Spleen (tissue), 11 donors: Measurements from ENCODE around the gene SULT1B1. TPM values are rescaled to one million over a fixed set of nuclear protein-coding genes. Genes with fewer than 3 reads are reported as not detected.

Source experiments
- DNase-seq: peaks from one replicate; pipeline ENCODE4 v3.0.0-alpha.2; 2020
- H3K27ac ChIP-seq, 8 donors: fragments of 200-600 bp; sonication (generic) in 7 of 8; 1 replicate in 4 of 8; 2 replicates in 4 of 8; pipeline versions ENCODE4 v1.5.0 to v1.8.0; 2016 to 2021; ENCODE audit warnings: inconsistent platforms in 4 of 8, mild to moderate bottlenecking in 4 of 8, moderate library complexity in 1 of 8
- H3K27me3 ChIP-seq, 7 donors: fragments of 200-600 bp; sonication (generic) in 6 of 7; replicated peaks in 1 of 7; 1 replicate in 4 of 7; 2 replicates in 3 of 7; pipeline versions ENCODE4 v1.5.0 to v1.8.0; 2016 to 2021; ENCODE audit warnings: inconsistent platforms in 3 of 7, mild to moderate bottlenecking in 1 of 7
- H3K36me3 ChIP-seq, 6 donors: fragments of 200-600 bp; sonication (generic) in 5 of 6; 1 replicate in 4 of 6; 2 replicates in 2 of 6; pipeline versions ENCODE4 v1.5.0 to v1.8.0; 2016 to 2021; ENCODE audit warnings: inconsistent platforms in 2 of 6
- H3K4me1 ChIP-seq, 6 donors: fragments of 200-600 bp; sonication (generic) in 5 of 6; 1 replicate in 3 of 6; 2 replicates in 3 of 6; pipeline versions ENCODE4 v1.5.0 to v1.8.0; 2016 to 2021; ENCODE audit warnings: inconsistent platforms in 3 of 6
- H3K4me3 ChIP-seq, 8 donors: fragments of 200-600 bp; sonication (generic) in 7 of 8; 1 replicate in 4 of 8; 2 replicates in 4 of 8; pipeline versions ENCODE4 v1.5.0 to v1.8.0; 2016 to 2021; ENCODE audit warnings: inconsistent platforms in 4 of 8, mild to moderate bottlenecking in 4 of 8, moderate library complexity in 2 of 8
- H3K9me3 ChIP-seq, 8 donors: fragments of 200-600 bp; sonication (generic) in 7 of 8; 1 replicate in 4 of 8; 2 replicates in 4 of 8; pipeline versions ENCODE4 v1.5.0 to v1.8.0; 2016 to 2021; ENCODE audit warnings: inconsistent platforms in 4 of 8
- CTCF ChIP-seq, 11 experiments: fragments of 200-600 bp in 7 of 11; fragments of 450-650 bp in 4 of 11; sonication (generic) in 4 of 11; IDR thresholded peaks in 8 of 11; conservative IDR thresholded peaks in 3 of 11; 1 replicate in 7 of 11; 2 replicates in 4 of 11; pipeline versions ENCODE4 v1.4.0 to v1.8.0; 2016 to 2021; ENCODE audit warnings: antibody characterized with exemption in 11 of 11, inconsistent platforms in 4 of 11, mild to moderate bottlenecking in 1 of 11
- POLR2A ChIP-seq, 3 donors: fragments of 450-650 bp; IDR thresholded peaks; one replicate each; pipeline ENCODE4 v1.5.1; 2017; ENCODE audit warnings: antibody characterized with exemption in 3 of 3, mild to moderate bottlenecking in 1 of 3
- POLR2AphosphoS5 ChIP-seq, 3 donors: sonication (generic); formaldehyde crosslinking; IDR thresholded peaks; one replicate each; pipeline ENCODE4 v1.5.1; 2017; ENCODE audit warnings: antibody characterized with exemption in 3 of 3
- WGBS, 5 donors: extraction: QIAGEN DNeasy Blood & Tissue Kit in 3 of 5; methylation state at CpG; one replicate each; pipeline versions ENCODE4 v1.1.5 to v1.1.7; 2013 to 2018; 5-methylcytosine and 5-hydroxymethylcytosine counted together
- intact Hi-C: fragments of 100-400 bp; cut with DNase I; formaldehyde crosslinking; loops from one replicate; pipeline ENCODE4 v1.15.0; 2023; ENCODE audit warnings: low total_unique reads
- polyA plus RNA-seq, 3 donors: library from polyadenylated mRNA; stranded (reverse); fragments of 200-250 nt; gene quantifications; one replicate each; pipeline ENCODE4 v1.2.1, GENCODE V29; 2013
- total RNA-seq, 7 donors: library from RNA; depleted of rRNA in 3 of 7; stranded (reverse); fragments of >200 nt in 3 of 7; fragmentation: NEBNext Ultra II Directional in 4 of 7; extraction: Animal tissue kit (Norgen Biotek cat#: 25700) in 4 of 7; gene quantifications; one replicate each; pipeline versions ENCODE4 v1.1.0 to v1.2.1, GENCODE V29; 2016 to 2021
- donor health status: healthy with polysubstance abuse.
- donor health status: DM: no; HTN: no; CAD: no; lungs with moderate emphysema.
- donor health status: DM: no; HTN: no; CAD: no.
- donor health status: Bipolar disorder and iron deficiency.
- donor health status: healthy.
- donor health status: DM: no; HTN: no; CAD: no.
- donor health status: DM: yes; HTN: yes; CAD: no.

Gene SULT1B1
- total and polyA plus RNA-seq, 10 donors, result 1.1 to 53.1 (median 21.9) TPM

GRCh38 chr4:69731847-69732246 is 28.6 kb downstream of the SULT1B1 start:
- H3K9me3 ChIP-seq, result no peaks in the 10 kb centered on the region

GRCh38 chr4:69731241-69731640 is 29.2 kb downstream of the SULT1B1 start:
- H3K9me3 ChIP-seq, result no peaks in the 10 kb centered on the region
- 65 to 91% (median 81%) methylated on average over 1 of the region's 1 CpG for whole genome bisulfite sequencing, 5 donors
- peaks cover 0 to 6% (median 0%) of the 10 kb centered on the region in 6 donors for H3K4me1 ChIP-seq
- no peak for DNase-seq
- intact Hi-C loops, result no loop called here
- TF ChIP-seq CTCF (IDR thresholded peaks at IDR 0.05 in 8 of 11, conservative IDR thresholded peaks at IDR 0.05 in 3 of 11) (no peak), POLR2A (IDR thresholded peaks at IDR 0.05) (no peak)
- no peak overlapping the region for H3K4me3 ChIP-seq
- H3K27me3 ChIP-seq, result no peaks in the 10 kb centered on the region
- H3K27ac ChIP-seq, result no peak overlapping the region
- H3K36me3 ChIP-seq, result peaks cover 0 to 33% (median 0%) of the 10 kb centered on the region in 6 donors

More at GRCh38 chr4:69731847-69732246, 28.6 kb downstream of the SULT1B1 start:
- DNase-seq, result no peak
- H3K27me3 ChIP-seq, result no peaks in the 10 kb centered on the region
- TF ChIP-seq POLR2AphosphoS5 (IDR thresholded peaks at IDR 0.05) (no peak), POLR2A (IDR thresholded peaks at IDR 0.05) (no peak), CTCF (IDR thresholded peaks at IDR 0.05 in 8 of 11, conservative IDR thresholded peaks at IDR 0.05 in 3 of 11) (no peak)
- peaks cover 0 to 31% (median 0%) of the 10 kb centered on the region in 6 donors for H3K36me3 ChIP-seq
- H3K27ac ChIP-seq, result no peak overlapping the region
- intact Hi-C loops, result no loop called here
- WGBS, 5 donors, result 73 to 91% (median 75%) methylated on average over 1 of the region's 1 CpG
- H3K4me3 ChIP-seq, result no peak overlapping the region
- peaks cover 0 to 7% (median under 1%) of the 10 kb centered on the region in 6 donors for H3K4me1 ChIP-seq

GRCh38 chr4:69730002-69730401 is 30.4 kb downstream of the SULT1B1 start:
- peaks cover 0 to 6% (median 0%) of the 10 kb centered on the region in 6 donors for H3K4me1 ChIP-seq
- no peaks in the 10 kb centered on the region for H3K9me3 ChIP-seq
- no peak overlapping the region for H3K4me3 ChIP-seq
- no peak for DNase-seq
- no peak overlapping the region for H3K27ac ChIP-seq
- TF ChIP-seq POLR2A (IDR thresholded peaks at IDR 0.05) (no peak), CTCF (IDR thresholded peaks at IDR 0.05 in 8 of 11, conservative IDR thresholded peaks at IDR 0.05 in 3 of 11) (no peak), POLR2AphosphoS5 (IDR thresholded peaks at IDR 0.05) (no peak)
- H3K36me3 ChIP-seq, result peaks cover 0 to 35% (median 0%) of the 10 kb centered on the region in 6 donors
- no peaks in the 10 kb centered on the region for H3K27me3 ChIP-seq
- intact Hi-C loops, result no loop called here

GRCh38 chr4:69727926-69728325 is 32.5 kb downstream of the SULT1B1 start:
- peaks cover 0 to 3% (median 0%) of the 10 kb centered on the region in 8 donors for H3K9me3 ChIP-seq
- intact Hi-C loops, result no loop called here

More at GRCh38 chr4:69727926-69728325, 32.5 kb downstream of the SULT1B1 start:
- WGBS, 5 donors, result 85 to 93% (median 89%) methylated on average over 2 of the region's 2 CpGs
- Histone ChIP-seq H3K4me3 (no peak overlapping the region), H3K4me1 (peaks cover 0 to 6% (median 0%) of the 10 kb centered on the region in 6 donors), H3K27ac (peak overlapping the region in 1 of 8 donors; percentile 24), H3K36me3 (peaks cover 0 to 30% (median 0%) of the 10 kb centered on the region in 6 donors), H3K27me3 (no peaks in the 10 kb centered on the region)
- TF ChIP-seq CTCF (IDR thresholded peaks at IDR 0.05 in 8 of 11, conservative IDR thresholded peaks at IDR 0.05 in 3 of 11), result no peak
- TF ChIP-seq POLR2AphosphoS5 (IDR thresholded peaks at IDR 0.05), result no peak
- TF ChIP-seq POLR2A (IDR thresholded peaks at IDR 0.05), result no peak
- DNase-seq, result no peak
